Urothelium cell line (cell line): Measurements from ENCODE around the gene NKD1.
"Not testable (repeated sequence)": the region's sequence is repeated elsewhere in the genome, so short reads cannot be mapped to it uniquely, and the experiment has no call there.

Experiments used
- DNase-seq: peaks from one replicate; pipeline ENCODE4 v3.0.0; 2011; ENCODE audit warnings: low spot score, mixed read lengths
- FAIRE-seq: peaks from 2 replicates; lab custom pipeline; 2011; peaks lifted over from hg19 to GRCh38; lab: Jason Lieb, UNC

The NKD1 gene

GRCh38 chr16:50536258-50536645 lies 11.9 kb upstream of the NKD1 start:
- not testable (repeated sequence) for DNase-seq, FAIRE-seq

- FAIRE-seq (no peak), DNase-seq (no peak)
Observed at GRCh38 chr16:50537533-50538290, 10.5 kb upstream of the NKD1 start.

- no peak for DNase-seq
- FAIRE-seq = no peak
Observed at GRCh38 chr16:50538411-50539052, 9.7 kb upstream of the NKD1 start.

GRCh38 chr16:50539053-50539695 lies 9.0 kb upstream of the NKD1 start:
- FAIRE-seq = no peak
- no peak for DNase-seq

GRCh38 chr16:50539822-50540710 lies 8.1 kb upstream of the NKD1 start:
- FAIRE-seq (no peak), DNase-seq (no peak)

GRCh38 chr16:50540711-50541007 lies 7.5 kb upstream of the NKD1 start:
- DNase-seq (no peak), FAIRE-seq (no peak)

GRCh38 chr16:50542703-50543102 lies 5.5 kb upstream of the NKD1 start:
- DNase-seq (no peak), FAIRE-seq (no peak)

- FAIRE-seq (no peak), DNase-seq (no peak)
Observed at GRCh38 chr16:50546125-50546524, 2.1 kb upstream of the NKD1 start.

- peak; percentile 65 for DNase-seq
Observed at GRCh38 chr16:50547340-50548124, 664 bp upstream of the NKD1 start.

GRCh38 chr16:50548909-50549560 lies 839 bp downstream of the NKD1 start:
- no peak for DNase-seq

More at GRCh38 chr16:50547340-50548124, 664 bp upstream of the NKD1 start:
- no peak for FAIRE-seq

GRCh38 chr16:50549561-50549915 lies 1.3 kb downstream of the NKD1 start:
- no peak for FAIRE-seq
- no peak for DNase-seq

More at GRCh38 chr16:50548909-50549560, 839 bp downstream of the NKD1 start:
- FAIRE-seq = no peak

- FAIRE-seq = no peak
Observed at GRCh38 chr16:50550035-50550434, 1.8 kb downstream of the NKD1 start.

GRCh38 chr16:50550866-50551641 lies 2.9 kb downstream of the NKD1 start:
- DNase-seq = no peak
- no peak for FAIRE-seq

More at GRCh38 chr16:50550035-50550434, 1.8 kb downstream of the NKD1 start:
- no peak for DNase-seq

- FAIRE-seq = no peak
Observed at GRCh38 chr16:50552476-50553101, 4.4 kb downstream of the NKD1 start.

GRCh38 chr16:50553182-50553710 lies 5.0 kb downstream of the NKD1 start:
- FAIRE-seq (no peak), DNase-seq (no peak)

More at GRCh38 chr16:50552476-50553101, 4.4 kb downstream of the NKD1 start:
- DNase-seq = no peak

- FAIRE-seq = no peak
- DNase-seq = no peak
Observed at GRCh38 chr16:50553731-50554360, 5.7 kb downstream of the NKD1 start.

GRCh38 chr16:50555269-50555875 lies 7.2 kb downstream of the NKD1 start:
- DNase-seq = no peak
- no peak for FAIRE-seq
